Measurements from ENCODE around the gene MYCBP2.
"Not testable (repeated sequence)": the region's sequence is repeated elsewhere in the genome, so short reads cannot be mapped to it uniquely, and the experiment has no call there.

MYCBP2 gene

DNA sequence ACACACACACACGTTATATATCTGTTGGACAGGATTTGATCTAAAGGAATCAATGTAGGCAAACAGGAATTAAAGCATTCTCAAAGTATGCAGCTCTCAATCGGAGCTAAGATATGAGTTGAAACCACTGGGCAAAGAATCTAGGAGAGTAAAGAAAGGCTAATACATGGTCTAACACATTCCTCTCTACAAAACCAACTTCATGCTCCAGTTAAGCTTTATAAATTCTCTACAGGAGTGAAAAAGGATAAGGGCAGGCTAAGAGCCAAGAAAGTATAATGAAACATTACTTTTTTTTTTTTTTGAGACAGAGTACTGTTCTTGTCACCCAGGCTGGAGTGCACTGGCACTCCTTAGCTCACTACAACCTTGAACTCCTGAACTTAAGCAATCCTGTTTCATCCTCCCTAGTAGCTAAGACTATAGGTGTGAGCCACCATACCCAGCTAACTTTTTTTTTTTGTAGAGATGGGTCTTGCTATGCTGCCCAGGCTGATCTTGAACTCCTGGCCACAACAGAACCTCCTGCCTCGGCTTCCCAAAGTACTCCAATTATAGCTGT, 310.6 kb downstream of the MYCBP2 start:
- H3K4me3 ChIP-seq (ENCODE audit: low read depth, low read length) = no peak overlapping the region
- no peak for DNase-seq (ENCODE audit: low read depth)

- no peak for DNase-seq (ENCODE audit: low read depth)
- H3K4me3 ChIP-seq (ENCODE audit: low read depth, low read length) = no peak overlapping the region
Measured at GRCh38 chr13:77014906-77015685, 311.8 kb downstream of the MYCBP2 start.

- no peak for DNase-seq (ENCODE audit: low read depth)
- no peak overlapping the region for H3K4me3 ChIP-seq (ENCODE audit: low read depth, low read length)
Measured at GRCh38 chr13:77013853-77014542, 312.9 kb downstream of the MYCBP2 start.

DNA sequence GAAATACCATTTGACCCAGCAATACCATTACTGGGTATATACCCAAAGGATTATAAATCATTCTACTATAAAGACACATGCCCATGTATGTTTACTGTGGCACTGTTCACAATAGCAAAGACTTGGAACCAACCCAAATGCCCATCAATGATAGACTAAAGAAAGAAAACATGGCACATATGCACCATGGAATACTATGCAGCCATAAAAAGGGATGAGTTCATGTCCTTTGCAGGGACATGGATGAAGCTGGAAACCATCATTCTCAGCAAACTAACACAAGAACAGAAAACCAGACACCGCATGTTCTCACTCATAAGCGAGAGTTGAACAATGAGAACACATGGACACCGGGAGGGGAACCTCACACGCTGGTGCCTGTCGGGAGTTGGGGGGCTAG, 317.2 kb downstream of the MYCBP2 start:
- not testable (repeated sequence) for H3K4me3 ChIP-seq (ENCODE audit: low read depth, low read length); DNase-seq (ENCODE audit: low read depth)

DNA sequence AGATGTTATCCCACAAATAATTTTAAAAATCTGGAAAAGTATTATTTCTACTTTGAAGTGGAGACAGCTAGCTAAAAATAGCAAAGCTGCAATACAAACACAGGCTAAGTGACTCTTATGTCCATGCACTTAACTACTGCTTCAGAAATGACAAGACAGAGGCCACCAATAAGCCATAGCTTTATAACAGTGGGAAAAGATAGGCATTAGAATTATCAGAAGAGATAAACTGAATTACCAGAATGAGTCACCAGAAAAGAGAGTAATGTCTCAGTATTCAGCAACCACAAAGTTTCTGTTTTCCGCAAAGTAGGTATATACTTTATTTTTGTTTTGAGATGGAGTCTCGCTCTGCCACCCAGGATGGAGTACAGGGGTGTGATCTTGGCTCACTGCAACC, 317.9 kb downstream of the MYCBP2 start:
- H3K4me3 ChIP-seq (ENCODE audit: low read depth, low read length) = no peak overlapping the region
- no peak for DNase-seq (ENCODE audit: low read depth)

DNA sequence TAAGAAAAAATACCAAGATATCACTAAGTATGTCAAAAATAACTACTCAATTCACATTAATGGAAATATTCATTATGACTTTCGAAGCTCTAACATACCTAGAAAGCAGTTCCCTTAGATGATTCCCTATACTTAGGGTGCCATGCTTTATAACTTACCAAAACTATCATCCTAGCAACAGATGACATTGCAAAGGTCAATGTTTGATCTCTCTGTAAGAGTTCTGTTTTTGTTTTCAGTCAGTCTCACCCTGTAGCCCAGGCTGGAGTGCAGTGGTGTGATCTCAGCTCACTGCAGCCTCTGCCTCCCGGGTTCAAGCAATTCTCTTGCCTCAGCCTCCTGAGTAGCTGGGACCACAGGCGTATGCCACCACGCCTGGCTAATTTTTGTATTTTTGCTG, 318.6 kb downstream of the MYCBP2 start:
- not testable (repeated sequence) for H3K4me3 ChIP-seq (ENCODE audit: low read depth, low read length); DNase-seq (ENCODE audit: low read depth)

DNA sequence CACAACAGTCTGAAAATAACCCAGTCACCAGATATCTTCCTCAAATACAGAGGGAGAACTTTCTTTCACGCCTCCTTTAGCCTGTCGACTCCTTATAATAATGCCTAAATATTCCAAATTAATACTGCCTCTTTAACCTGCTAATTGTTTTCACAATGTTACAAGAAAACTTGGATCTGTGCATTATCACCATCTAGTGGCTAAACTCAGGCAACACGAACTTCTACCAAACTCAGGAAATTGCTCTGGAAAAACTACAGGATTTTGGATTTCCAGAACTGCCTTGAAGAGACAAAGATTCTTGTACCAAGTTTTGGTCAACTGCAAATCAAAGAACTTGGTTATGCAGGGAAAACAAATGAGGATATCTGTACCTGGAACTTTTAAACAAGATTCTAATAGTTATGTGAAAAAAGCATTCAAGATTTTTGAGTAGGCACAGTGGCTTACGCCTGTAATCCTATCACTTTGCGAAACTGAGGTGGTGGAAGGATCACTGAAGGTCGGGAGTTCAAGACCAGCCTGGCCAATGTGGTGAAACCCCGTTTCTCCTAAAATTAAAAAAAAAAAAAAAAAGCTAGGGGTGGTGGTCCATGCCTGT, 324.2 kb downstream of the MYCBP2 start:
- no peak overlapping the region for H3K4me3 ChIP-seq (ENCODE audit: low read depth, low read length)
- DNase-seq (ENCODE audit: low read depth) = no peak

GRCh38 chr13:77001963-77002587, 324.8 kb downstream of the MYCBP2 start:
- DNase-seq (ENCODE audit: low read depth) = no peak
- no peak overlapping the region for H3K4me3 ChIP-seq (ENCODE audit: low read depth, low read length)

- H3K4me3 ChIP-seq (ENCODE audit: low read depth, low read length) = no peak overlapping the region
- DNase-seq (ENCODE audit: low read depth) = no peak
Measured at GRCh38 chr13:77001540-77001939, 325.4 kb downstream of the MYCBP2 start.

GRCh38 chr13:77000475-77000874, 326.4 kb downstream of the MYCBP2 start:
- DNase-seq (ENCODE audit: low read depth) = no peak
- H3K4me3 ChIP-seq (ENCODE audit: low read depth, low read length) = no peak overlapping the region

Measured in skeletal muscle cell (primary cell).